HG03521 (cell line): ENCODE data around the gene ZNF337.
"Not testable (repeated sequence)": the region's sequence is repeated elsewhere in the genome, so short reads cannot be mapped to it uniquely, and the experiment has no call there.

Source experiments
- ATAC-seq: cut with Tn5 transposase; IDR thresholded peaks from one replicate; pipeline ENCODE4 v1.9.1; 2021; ENCODE audit warnings: mild to moderate bottlenecking, moderate library complexity; ENCODE audit not compliant: unreplicated experiment

The ZNF337 gene

DNA sequence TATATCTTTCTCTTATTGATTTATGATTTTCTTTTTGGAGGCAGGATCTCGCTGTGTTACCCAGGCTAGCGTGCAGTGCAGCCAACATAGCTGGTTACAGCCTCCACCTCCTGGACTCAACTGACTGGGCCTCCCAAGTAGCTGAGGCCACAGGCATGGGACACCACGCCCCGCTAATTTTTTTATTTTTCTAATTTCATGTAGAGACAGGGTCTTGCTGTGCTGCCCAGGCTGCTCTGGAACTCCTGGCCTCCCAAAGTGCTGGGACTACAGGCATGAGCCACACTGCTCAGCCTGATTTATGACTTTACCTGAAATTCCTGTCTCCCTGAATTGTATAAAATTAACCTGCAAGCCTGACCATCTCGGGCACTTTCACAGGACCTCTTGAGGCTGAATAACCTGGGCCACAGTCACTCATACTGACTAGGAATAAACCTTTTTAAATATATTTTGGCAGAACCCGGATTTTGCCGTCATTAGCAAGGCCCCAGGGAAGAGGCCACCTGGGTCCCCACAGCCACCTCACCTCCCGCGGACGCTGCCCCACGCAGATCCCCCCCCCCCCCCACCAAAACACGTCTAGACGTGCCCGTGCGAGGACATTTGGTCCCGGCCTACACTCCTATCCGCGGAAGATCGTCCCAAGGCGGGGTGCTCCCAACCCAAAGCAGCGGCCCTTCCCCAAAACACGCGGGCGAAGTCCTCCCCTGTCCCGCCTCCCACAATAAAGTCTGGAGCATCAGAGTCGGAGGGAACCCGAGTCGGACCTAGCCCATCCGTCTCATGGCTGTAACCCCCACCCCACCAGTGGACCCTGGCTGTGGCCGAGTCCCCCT, 902 bp downstream of the ZNF337 start:
- ATAC-seq: no peak

DNA sequence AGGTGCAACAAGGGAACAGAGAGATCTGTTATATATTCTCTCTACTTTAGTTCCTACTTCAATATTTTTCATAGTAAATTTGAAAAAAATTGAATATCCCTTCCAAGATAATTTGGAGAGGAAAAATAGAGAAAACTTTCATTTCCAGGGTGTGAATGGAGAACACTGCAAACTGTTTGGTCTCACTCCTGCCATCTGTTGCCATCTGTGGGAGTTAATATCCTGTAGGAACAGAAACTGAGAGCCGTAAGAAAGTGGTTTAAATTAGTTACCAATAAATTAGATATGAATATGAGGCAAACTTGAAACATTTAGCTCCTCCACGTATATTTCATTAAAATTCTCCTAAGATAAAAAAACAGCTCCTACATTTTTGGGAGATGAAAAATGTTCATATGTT, 4.2 kb downstream of the ZNF337 start:
- no peak for ATAC-seq

DNA sequence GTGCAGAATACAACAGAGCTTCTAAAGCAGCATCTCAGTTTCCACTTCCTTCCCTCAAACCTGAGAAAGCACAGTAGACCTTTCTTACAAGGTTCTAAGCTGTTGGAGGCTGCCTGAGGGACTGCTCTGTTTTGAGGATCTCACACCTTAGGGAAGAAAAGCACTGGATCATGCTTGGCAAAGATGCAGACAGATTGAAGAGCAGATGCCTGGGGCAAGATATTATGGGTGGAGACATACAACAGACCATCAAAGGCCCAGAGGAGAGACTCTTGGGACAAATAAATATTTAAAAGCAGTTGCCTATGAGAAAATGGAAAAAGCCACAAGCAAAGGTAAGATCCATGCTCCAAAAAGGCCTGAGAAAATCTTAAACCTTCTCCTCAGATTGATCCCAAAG, 6.2 kb downstream of the ZNF337 start:
- no peak for ATAC-seq

DNA sequence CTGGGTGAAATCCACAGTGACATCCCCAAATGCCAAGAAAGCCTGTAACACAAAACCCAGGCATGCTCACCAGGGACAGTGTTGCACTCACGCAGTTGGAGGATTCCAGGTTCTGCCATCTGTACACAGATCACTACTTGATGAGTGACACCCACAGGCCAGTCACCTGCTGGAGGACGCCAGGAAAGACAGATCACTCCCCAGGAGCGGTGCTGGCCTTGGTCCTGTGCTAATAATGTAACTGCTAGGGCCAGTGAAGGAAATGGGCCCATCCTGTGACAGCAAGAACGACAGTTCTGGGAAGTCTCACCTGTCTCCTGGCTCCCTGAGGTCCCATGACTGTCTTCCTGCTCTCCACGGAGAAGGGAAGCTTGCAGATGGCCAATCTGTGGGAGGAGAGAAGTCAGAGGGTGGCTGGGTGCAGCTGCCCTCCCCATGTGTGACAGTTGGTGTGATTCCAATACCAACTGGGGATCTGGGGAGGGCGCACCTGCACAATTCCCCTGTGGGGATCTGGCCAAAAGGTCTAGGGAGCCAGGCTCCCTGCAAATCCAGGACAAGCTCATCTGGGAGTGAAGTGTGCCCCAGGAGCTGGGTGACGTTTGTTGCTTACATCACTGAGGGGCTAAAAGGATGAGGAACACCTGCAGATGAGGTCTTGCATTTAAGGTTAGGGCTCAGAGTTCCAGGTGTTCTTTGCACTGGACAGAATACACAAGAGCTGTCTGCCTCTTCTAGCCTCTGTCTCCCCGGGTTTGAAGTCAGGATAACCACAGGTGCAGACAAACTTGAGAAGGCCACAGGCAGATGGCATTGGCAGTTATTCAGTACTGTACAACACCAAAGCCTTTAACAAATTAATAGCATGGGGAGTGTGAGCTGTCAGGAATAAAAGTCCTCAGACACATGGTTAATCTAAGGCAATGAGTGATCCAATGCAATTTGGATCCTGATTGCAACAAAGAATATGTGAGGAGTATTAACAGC, 10.3 kb downstream of the ZNF337 start:
- peak; percentile 22 for ATAC-seq

DNA sequence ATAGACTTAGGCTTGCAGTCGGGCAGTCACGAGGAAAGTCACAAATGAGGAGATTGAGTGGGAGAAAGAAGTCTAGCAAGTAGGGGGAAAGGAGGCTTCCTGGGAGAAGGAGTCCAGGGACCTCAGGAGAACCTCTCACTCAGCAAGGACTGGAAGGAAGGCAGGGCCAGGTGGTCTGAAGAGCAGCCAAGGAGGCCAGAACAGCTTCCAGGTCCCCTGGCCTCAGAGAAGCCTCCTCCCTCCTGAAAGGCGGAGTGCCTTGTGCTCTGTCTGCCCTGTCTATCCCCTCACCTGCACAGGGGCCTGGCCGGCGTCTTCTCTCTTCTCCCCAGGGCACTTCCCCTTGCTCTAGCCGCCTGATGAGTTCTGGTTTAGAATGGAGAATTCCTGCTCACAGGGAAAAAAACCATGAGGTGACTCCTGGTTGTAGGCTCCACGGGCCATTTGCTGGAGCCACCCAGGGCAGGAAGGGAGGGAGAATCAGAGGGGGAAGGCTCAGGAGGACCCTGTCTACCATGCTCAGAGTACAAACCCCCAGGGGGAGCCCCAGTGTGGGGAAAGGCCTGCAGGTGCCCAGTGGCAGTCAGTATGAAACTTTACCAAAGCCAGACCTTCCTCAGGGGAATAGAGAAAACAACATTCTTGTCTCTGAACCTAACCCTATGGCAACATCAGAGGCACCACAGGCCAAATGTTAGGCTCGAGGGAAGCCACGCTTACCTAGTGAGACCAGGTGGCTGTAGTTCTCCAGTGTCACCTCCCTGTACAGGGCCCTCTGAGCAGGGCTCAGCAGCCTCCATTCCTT, 11.2 kb downstream of the ZNF337 start:
- ATAC-seq: peak; percentile 67

DNA sequence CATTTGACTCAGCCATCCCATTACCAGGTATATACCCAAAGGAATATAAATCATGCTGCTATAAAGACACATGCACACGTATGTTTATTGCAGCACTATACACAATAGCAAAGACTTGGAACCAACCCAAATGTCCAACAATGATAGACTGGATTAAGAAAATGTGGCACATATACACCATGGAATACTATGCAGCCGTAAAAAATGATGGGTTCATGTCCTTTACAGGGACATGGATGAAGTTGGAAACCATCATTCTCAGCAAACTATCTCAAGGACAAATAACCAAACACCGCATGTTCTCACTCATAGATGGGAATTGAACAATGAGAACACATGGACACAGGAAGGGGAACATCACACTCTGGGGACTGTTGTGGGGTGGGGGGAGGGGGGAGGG, 12.8 kb downstream of the ZNF337 start:
- not testable (repeated sequence) for ATAC-seq

DNA sequence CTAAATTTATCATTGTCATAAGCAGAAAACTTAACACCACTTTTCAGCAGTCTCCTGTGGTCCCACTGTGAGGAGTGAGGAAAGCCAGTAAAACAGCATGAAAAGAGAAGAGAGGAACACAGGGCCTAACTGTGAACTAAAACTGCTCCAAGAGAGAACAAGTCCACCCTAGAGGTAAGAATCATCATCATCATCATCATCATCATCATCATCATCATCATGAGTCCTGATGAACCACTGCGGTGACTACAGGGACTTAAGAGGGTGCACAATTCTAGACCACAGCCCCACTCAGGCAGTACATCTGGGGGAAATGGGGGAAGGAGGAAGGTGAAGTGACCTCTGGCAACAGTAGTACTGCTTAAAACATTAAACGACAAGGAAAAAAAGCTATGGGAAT, 13.6 kb downstream of the ZNF337 start:
- no peak for ATAC-seq

DNA sequence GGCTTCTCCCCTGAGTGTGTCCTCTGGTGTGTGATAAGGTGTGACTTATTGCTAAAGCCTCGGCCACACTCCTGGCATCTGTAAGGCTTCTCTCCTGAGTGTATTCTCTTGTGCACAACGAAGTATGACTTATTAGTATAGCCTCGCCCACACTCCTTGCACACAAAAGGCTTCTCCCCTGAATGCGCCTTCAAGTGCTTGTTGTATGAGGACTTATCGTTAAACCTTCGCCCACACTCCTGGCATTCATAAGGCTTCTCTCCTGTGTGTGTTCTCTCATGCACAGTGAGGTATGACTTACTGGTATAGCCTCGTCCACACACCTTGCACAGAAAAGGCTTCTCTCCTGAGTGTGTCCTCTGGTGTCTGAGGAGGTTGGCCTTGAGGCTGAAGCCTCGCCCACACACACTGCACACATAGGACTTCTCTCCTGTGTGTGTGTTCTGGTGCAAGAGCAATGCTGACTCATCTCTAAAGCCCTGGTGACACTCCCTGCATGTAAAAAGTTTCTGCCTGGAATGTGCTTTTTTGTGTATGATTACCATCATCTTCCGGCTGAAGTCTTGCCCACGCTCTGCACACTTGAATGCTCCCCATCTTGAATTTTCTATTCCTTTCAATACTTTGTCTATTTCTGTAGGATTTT, 20.4 kb downstream of the ZNF337 start:
- ATAC-seq: no peak

DNA sequence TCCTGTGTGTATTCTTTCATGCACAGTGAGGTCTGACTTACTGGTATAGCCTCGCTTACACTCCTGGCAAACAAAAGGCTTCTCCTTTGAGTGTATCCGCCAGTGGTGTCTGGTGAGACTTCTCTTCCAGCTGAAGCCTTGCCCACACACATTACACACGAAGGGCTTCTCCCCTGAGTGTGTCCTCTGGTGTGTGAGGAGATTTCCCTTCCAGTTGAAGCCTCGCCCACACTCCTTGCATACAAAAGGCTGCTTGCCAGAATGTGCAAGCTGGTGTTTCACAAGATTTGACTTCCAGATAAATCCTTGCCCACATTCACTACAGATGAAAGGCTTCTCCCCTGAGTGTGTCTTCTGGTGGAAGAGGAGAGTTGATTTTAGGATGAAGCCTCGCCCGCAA, 21.5 kb downstream of the ZNF337 start:
- no peak for ATAC-seq

DNA sequence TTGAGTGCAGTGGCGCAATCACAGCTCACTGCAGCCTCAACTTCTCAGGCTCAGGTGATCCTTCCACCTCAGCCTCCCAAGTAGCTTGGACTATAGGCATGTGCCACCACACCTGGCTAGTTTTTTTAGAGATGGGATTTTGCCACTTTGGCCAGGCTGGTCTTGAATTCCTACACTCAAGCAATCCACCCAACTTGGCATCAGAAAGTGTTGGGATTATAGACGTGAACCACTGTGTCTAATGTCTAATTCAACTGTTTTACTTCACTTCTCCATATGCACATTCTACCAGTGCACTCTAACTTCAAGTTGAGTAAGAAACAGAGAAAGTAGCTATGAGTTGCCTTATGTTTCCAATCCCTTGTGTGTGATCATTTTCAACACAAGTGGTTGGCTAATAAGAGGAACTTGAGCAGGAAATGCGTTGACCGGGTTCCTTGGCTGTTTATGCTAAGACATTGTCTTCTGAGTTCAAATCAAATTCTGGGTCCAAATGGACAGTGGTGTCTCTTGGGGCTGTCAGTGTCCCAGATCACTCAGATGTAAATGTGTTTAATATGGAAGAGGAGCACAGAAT, 23.9 kb downstream of the ZNF337 start:
- no peak for ATAC-seq

DNA sequence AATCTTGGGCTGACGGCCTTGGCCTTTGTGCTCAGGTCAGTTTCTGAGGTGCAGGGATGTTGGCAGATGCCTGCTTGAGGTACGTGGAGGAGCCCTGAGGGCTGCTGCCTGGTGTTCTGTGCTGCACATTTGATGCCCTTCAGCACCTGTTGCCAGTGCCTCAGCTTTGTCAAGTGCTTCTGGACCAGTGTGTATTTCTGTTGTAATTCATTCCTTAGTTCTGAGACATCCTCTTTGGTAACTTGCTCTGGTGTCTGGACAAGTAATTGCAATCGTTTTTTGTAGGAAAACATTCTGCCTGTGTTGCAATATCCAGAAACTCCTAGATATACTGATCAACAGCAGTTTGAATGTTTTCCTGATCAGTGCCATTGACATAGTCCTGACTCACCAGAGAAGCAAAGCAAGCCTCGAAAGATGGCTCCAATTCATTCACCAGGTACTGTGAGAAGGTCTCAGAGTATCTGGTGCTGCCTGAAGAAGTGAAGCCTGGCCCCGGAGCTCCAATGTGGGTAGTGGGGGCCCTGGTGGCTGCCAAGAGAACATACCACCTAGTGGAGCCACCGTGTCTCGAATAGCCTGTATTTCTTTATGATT, 26.7 kb downstream of the ZNF337 start:
- no peak for ATAC-seq

DNA sequence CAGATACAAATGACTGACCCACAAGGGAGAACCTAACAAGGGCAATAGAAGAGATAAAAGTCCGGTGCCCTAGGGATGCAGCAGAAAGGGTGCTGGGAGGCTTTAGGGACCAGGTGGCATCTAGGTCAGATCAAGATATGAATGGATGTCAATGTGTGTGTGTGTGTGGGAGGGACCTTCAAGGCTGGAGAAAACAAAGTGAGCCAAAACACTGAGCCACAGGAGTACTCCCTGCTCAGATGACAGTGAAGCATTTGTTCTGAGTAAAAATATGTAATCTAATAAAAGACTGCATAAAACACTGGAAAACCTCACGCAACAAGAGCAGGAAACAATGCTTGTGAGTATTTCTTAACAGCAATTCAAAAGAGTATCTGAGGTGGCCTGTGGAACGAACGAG, 28.2 kb downstream of the ZNF337 start:
- ATAC-seq: no peak

DNA sequence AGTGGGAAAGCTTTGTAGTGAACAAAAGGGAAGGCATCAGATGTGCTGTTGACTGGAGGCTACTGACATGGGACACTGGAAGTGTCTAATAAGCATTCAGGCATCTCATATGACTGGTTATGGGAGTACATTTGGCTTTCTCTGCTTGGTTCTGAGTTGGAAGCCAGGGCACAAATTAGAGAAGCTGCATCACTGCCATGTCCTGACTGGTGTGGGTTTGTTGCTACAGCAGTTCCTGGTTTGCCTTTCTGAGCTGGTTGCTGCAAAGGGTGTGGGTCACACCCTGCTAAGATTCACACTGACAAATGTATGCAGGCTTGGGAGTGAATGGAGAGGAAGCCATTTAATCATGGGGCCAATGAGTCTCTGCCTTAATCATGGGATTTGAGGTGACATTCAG, 36.7 kb downstream of the ZNF337 start:
- no peak for ATAC-seq

DNA sequence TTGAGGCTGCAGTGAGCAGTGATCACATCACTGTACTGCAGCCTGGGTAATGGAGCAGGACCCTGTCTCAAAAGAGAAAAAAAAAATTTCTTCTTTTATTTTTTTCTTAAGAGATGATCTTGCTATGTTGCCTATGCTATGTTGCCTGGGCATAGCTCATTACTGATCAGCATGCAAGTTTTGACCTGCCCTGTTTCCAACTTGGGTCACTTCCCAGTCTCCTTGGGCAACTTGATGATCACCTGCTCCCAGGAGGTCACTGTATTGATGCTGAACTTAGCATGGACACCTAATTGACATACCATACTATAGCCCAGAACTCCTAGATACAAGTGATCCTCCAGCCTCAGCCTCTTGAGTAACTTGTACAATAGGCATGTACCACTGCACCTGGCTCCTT, 42.2 kb downstream of the ZNF337 start:
- ATAC-seq: no peak

DNA sequence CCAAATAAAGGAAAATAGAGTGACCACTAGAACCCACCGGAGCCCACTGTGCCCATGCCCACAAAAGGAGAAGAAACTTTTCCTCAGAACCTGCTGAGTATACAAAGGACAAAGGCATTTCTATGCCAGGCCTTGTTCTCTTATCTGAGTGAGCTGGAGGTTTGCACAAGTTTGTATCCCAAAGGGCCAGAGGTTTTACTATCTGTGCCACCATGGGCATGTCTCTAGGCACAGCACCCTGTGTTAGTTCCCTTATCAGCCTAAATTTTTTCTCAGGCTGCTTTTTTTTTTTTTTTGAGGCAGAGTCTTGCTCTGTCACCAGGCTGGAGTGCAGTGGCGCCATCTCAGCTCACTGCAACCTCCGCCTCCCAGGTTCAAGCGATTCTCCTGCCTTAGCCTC, 43.8 kb downstream of the ZNF337 start:
- ATAC-seq: not testable (repeated sequence)

DNA sequence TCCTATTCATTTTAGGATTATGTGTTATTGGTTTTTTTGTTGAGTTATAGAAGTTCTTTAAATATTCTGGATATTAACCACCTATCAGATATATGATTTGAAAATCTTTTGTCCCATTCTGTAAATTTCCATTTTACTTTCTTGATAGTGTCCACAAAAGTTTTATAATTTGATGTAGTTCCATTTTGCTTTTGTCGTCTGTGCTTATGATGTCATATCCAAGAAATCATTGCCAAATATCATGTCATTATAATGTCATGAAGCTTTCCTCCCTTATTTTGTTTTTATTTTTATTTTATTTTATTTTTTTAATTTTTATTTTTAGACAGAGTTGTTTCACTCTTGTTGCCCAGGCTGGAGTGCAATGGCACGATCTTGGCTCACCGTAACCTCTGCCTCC, 51.8 kb downstream of the ZNF337 start:
- ATAC-seq: no peak

DNA sequence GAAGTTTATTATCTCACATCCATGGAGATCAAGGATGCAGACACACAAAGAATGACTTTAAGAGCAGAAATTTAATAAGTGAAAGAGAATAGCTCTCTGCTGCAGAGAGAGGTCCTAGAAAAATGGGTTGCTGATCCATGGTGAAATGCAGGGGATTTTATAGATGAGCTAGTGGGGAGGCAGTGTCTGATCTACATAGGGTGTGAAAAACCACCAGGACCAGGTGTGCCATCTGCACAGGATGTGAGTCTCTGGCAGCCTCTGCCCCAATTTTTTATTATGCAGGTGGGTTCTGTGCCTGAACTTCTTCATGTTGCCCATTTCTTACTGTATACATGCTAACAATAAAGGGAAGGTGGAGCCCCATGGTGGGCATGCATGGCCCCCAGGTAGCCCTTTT, 52.9 kb downstream of the ZNF337 start:
- no peak for ATAC-seq

DNA sequence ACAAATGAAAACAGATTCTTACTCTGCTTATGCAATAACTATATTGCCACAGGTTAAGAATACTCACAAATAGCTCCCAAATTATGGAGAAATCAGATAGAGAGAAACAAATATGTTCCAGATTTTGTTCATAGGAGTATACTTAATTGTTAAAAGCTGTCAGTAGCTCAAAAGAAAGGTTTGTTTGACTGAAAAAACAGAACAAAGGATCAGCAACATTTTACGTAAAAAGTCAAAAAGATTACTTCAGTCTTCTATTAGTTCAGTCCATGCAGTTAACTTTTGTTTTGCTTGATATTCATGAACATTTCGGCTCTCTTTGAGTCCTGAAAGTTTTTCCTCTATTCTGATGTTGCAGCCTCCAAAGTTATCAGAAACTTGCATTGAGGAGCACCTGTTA, 59.4 kb downstream of the ZNF337 start:
- ATAC-seq: no peak

DNA sequence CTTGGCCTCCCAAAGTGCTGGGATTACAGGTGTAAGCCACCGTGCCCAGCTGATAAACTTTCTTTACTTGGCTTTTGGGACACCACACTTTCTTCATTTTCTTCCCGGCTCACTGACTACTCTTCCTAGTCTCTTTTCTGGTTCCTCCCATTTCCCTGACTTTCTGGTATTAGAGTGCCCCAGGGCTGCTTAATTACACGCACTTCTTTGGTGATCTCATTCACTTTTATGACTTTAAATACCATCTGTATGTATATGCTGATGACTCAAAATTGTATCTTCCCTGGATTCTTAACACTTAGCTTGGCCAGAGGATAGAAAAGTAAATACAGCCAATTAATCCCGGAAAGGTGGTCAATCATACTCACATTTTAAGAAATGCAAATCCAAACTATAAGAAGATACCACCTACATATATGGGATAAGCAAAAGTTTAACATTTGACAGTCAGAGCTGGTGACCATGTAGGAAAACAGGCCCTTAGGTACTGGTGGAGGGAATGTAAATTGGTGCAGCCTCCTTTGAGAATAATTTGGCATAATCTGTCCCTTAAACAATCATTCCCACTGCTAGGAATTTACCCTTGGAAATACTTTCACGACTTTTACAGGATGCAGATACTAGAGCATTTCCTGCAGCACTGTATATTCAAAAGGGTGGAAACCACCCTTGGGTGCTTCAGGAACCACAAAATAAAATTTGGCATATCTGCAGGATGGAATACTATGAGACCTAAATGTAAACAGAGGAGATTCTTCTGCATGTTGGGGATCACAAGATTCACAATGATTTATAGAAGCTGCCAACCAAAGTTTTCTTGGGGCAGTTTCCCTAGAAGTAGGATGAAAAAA, 63.5 kb downstream of the ZNF337 start:
- ATAC-seq: no peak
